Epithelial cell of proximal tubule (primary cell): ENCODE results near the gene RBKS. TPM values are rescaled to one million over a fixed set of nuclear protein-coding genes. Genes with fewer than 3 reads are reported as not detected.
"Not testable (repeated sequence)": the region's sequence is repeated elsewhere in the genome, so short reads cannot be mapped to it uniquely, and the experiment has no call there.

Experiments
- DNase-seq: peaks from one replicate; pipeline ENCODE4 v3.0.0-alpha.2; 2011; ENCODE audit warnings: low read depth
- H3K4me3 ChIP-seq: 2 replicates; pipeline ENCODE4 v1.5.1; 2011; ENCODE audit warnings: low read depth, mild to moderate bottlenecking, low read length
- CTCF ChIP-seq: conservative IDR thresholded peaks from 2 replicates; pipeline ENCODE4 v1.5.1; 2012; ENCODE audit warnings: low read depth, mild to moderate bottlenecking, low read length
- total RNA-seq: library from RNA; depleted of rRNA; stranded (reverse); fragments of >200 nt; gene quantifications from 2 replicates; pipeline ENCODE4 v1.2.3, GENCODE V29; 2015

RBKS gene
- total RNA-seq, 1 donor from 2014 or later, result 2.7 TPM

- no peak for TF ChIP-seq CTCF
- DNase-seq, result no peak
- H3K4me3 ChIP-seq, result no peak overlapping the region
Measured at GRCh38 chr2:27887830-27888229, 2.4 kb downstream of the RBKS start.

GRCh38 chr2:27887111-27887510 lies 3.1 kb downstream of the RBKS start:
- no peak overlapping the region for H3K4me3 ChIP-seq
- TF ChIP-seq CTCF, result no peak
- no peak for DNase-seq

GRCh38 chr2:27886322-27886721 lies 3.9 kb downstream of the RBKS start:
- DNase-seq, result no peak
- H3K4me3 ChIP-seq, result no peak overlapping the region
- no peak for TF ChIP-seq CTCF

- no peak for DNase-seq
- no peak for TF ChIP-seq CTCF
Measured at GRCh38 chr2:27885661-27886060, 4.5 kb downstream of the RBKS start.

GRCh38 chr2:27885234-27885633 lies 5.0 kb downstream of the RBKS start:
- H3K4me3 ChIP-seq, result no peak overlapping the region
- no peak for DNase-seq
- no peak for TF ChIP-seq CTCF

More at GRCh38 chr2:27885661-27886060, 4.5 kb downstream of the RBKS start:
- H3K4me3 ChIP-seq, result no peak overlapping the region

GRCh38 chr2:27884601-27885000 lies 5.6 kb downstream of the RBKS start:
- DNase-seq, result no peak
- H3K4me3 ChIP-seq, result no peak overlapping the region
- no peak for TF ChIP-seq CTCF

GRCh38 chr2:27882584-27882922 lies 7.6 kb downstream of the RBKS start:
- not testable (repeated sequence) for DNase-seq

GRCh38 chr2:27881815-27882583 lies 8.2 kb downstream of the RBKS start:
- not testable (repeated sequence) for DNase-seq

More at GRCh38 chr2:27882584-27882922, 7.6 kb downstream of the RBKS start:
- not testable (repeated sequence) for H3K4me3 ChIP-seq

More at GRCh38 chr2:27881815-27882583, 8.2 kb downstream of the RBKS start:
- not testable (repeated sequence) for H3K4me3 ChIP-seq
